ENCODE results near the gene ATP8B4. TPM values are rescaled to one million over a fixed set of nuclear protein-coding genes. Genes with fewer than 3 reads are reported as not detected.

Gene ATP8B4
- total and polyA plus RNA-seq, 2 donors (not counting 1 experiment from before 2014, with no cell fraction given), result 0.42 TPM; not detected in 1

- no peaks in the 10 kb centered on the region for H3K4me1 Mint-ChIP-seq
- H3K27ac ChIP-seq (ENCODE audit: low read length in 2 of 2), result no peak overlapping the region
- H4K20me1 ChIP-seq (ENCODE audit: control insufficient read depth, insufficient read depth, low read length, poor library complexity, severe bottlenecking), result no peaks in the 10 kb centered on the region
- no peaks in the 10 kb centered on the region for H3K9me3 ChIP-seq (ENCODE audit: control extremely low read depth in 1 of 3, control insufficient read depth in 2 of 3, insufficient read depth in 1 of 3, low read length in 2 of 3)
- no peak for TF ChIP-seq CTCF (IDR thresholded peaks at IDR 0.05)
- TF ChIP-seq EZH2 (IDR thresholded peaks at IDR 0.05; ENCODE audit: borderline replicate concordance, insufficient read depth, low read depth, low read length, poor library complexity, severe bottlenecking), result no peak
- ChIA-PET POLR2A (no interaction called here), CTCF (no interaction called here)
- no peak overlapping the region for H2AFZ ChIP-seq (ENCODE audit: insufficient read depth, low read depth, low read length, poor library complexity, severe bottlenecking)
- no peaks in the 10 kb centered on the region for H3K79me2 ChIP-seq (ENCODE audit: control insufficient read depth, insufficient read depth, low read length)
- H3K4me1 ChIP-seq (ENCODE audit: control insufficient read depth in 2 of 2, insufficient read depth in 2 of 2, low read length in 2 of 2), result no peaks in the 10 kb centered on the region
- H3K27me3 Mint-ChIP-seq, result no peaks in the 10 kb centered on the region
- H3K36me3 ChIP-seq (replicated peaks in 1 of 2; ENCODE audit: control extremely low read depth in 1 of 2, control insufficient read depth in 1 of 2, extremely low read depth in 1 of 2, insufficient read depth in 2 of 2, low read length in 1 of 2), result no peaks in the 10 kb centered on the region
- H3K4me3 Mint-ChIP-seq, result no peak overlapping the region
- ATAC-seq (ENCODE audit: low read depth) (no peak), DNase-seq (no peak)
- H3K4me2 ChIP-seq (replicated peaks; ENCODE audit: low read depth, low read length, poor library complexity, severe bottlenecking), result no peak overlapping the region
- WGBS (ENCODE audit: insufficient coverage), result no CpG with 5 or more reads among the region's 3 CpGs
- H3K9me3 Mint-ChIP-seq (ENCODE audit: insufficient read depth), result no peaks in the 10 kb centered on the region
- no peak overlapping the region for H3K4me3 ChIP-seq (ENCODE audit: control extremely low read depth in 1 of 5, extremely low read depth in 1 of 5, insufficient read depth in 1 of 5, low read depth in 2 of 5, low read length in 4 of 5)
- no peak overlapping the region for H3K27ac Mint-ChIP-seq
- no peak overlapping the region for H3K9ac ChIP-seq (ENCODE audit: low read length)
- intact Hi-C loops (cut with micrococcal nuclease), result no loop called here
- H3K27me3 ChIP-seq (replicated peaks in 1 of 4; ENCODE audit: control extremely low read depth in 1 of 4, control insufficient read depth in 3 of 4, insufficient read depth in 4 of 4, low read length in 3 of 4), result no peaks in the 10 kb centered on the region
Measured at GRCh38 chr15:49863431-49864224, 255.4 kb downstream of the ATP8B4 start.

- intact Hi-C loops (cut with micrococcal nuclease), result no loop called here
- H3K27me3 ChIP-seq (replicated peaks in 1 of 4; ENCODE audit: control extremely low read depth in 1 of 4, control insufficient read depth in 3 of 4, insufficient read depth in 4 of 4, low read length in 3 of 4), result no peaks in the 10 kb centered on the region
- Mint-ChIP-seq H3K27me3 (no peaks in the 10 kb centered on the region), H3K4me3 (no peak overlapping the region), H3K9me3 (ENCODE audit: insufficient read depth) (no peaks in the 10 kb centered on the region), H3K27ac (no peak overlapping the region), H3K4me1 (no peaks in the 10 kb centered on the region)
- CTCF ChIA-PET, result no interaction called here
- POLR2A ChIA-PET, result no interaction called here
- H3K4me3 ChIP-seq (ENCODE audit: control extremely low read depth in 1 of 5, extremely low read depth in 1 of 5, insufficient read depth in 1 of 5, low read depth in 2 of 5, low read length in 4 of 5), result no peak overlapping the region
- H3K27ac ChIP-seq (ENCODE audit: low read length in 2 of 2), result no peak overlapping the region
- H3K4me2 ChIP-seq (replicated peaks; ENCODE audit: low read depth, low read length, poor library complexity, severe bottlenecking), result no peak overlapping the region
- H3K4me1 ChIP-seq (ENCODE audit: control insufficient read depth in 2 of 2, insufficient read depth in 2 of 2, low read length in 2 of 2), result no peaks in the 10 kb centered on the region
- no peak overlapping the region for H3K9ac ChIP-seq (ENCODE audit: low read length)
- WGBS (ENCODE audit: insufficient coverage), result 96% methylated on average over 3 of the region's 8 CpGs
- no peaks in the 10 kb centered on the region for H3K9me3 ChIP-seq (ENCODE audit: control extremely low read depth in 1 of 3, control insufficient read depth in 2 of 3, insufficient read depth in 1 of 3, low read length in 2 of 3)
- no peak for TF ChIP-seq CTCF (IDR thresholded peaks at IDR 0.05)
- TF ChIP-seq EZH2 (IDR thresholded peaks at IDR 0.05; ENCODE audit: borderline replicate concordance, insufficient read depth, low read depth, low read length, poor library complexity, severe bottlenecking), result no peak
- DNase-seq, result no peak
- ATAC-seq (ENCODE audit: low read depth), result no peak
- no peaks in the 10 kb centered on the region for H3K79me2 ChIP-seq (ENCODE audit: control insufficient read depth, insufficient read depth, low read length)
- H2AFZ ChIP-seq (ENCODE audit: insufficient read depth, low read depth, low read length, poor library complexity, severe bottlenecking), result no peak overlapping the region
- H4K20me1 ChIP-seq (ENCODE audit: control insufficient read depth, insufficient read depth, low read length, poor library complexity, severe bottlenecking), result no peaks in the 10 kb centered on the region
- no peaks in the 10 kb centered on the region for H3K36me3 ChIP-seq (replicated peaks in 1 of 2; ENCODE audit: control extremely low read depth in 1 of 2, control insufficient read depth in 1 of 2, extremely low read depth in 1 of 2, insufficient read depth in 2 of 2, low read length in 1 of 2)
Measured at GRCh38 chr15:49860101-49860500, 258.9 kb downstream of the ATP8B4 start.

All from B cell (primary cell).